PC-9 (cell line): ENCODE measurements around the gene RAP2B.

Source experiments
- EZH2 ChIP-seq: fragments of 200-600 bp; sonication (generic); IDR thresholded peaks from 2 replicates; pipeline ENCODE4 v1.8.0; 2017; ENCODE audit warnings: antibody characterized with exemption, low read depth
- TF ChIP-seq, protein P1 (sequence below): fragments of 200-600 bp; sonication (generic); conservative IDR thresholded peaks from 2 replicates; pipeline ENCODE4 v1.6.1; 2017; ENCODE audit warnings: mixed run types, antibody characterized with exemption, mild to moderate bottlenecking, moderate library complexity

DNA sequence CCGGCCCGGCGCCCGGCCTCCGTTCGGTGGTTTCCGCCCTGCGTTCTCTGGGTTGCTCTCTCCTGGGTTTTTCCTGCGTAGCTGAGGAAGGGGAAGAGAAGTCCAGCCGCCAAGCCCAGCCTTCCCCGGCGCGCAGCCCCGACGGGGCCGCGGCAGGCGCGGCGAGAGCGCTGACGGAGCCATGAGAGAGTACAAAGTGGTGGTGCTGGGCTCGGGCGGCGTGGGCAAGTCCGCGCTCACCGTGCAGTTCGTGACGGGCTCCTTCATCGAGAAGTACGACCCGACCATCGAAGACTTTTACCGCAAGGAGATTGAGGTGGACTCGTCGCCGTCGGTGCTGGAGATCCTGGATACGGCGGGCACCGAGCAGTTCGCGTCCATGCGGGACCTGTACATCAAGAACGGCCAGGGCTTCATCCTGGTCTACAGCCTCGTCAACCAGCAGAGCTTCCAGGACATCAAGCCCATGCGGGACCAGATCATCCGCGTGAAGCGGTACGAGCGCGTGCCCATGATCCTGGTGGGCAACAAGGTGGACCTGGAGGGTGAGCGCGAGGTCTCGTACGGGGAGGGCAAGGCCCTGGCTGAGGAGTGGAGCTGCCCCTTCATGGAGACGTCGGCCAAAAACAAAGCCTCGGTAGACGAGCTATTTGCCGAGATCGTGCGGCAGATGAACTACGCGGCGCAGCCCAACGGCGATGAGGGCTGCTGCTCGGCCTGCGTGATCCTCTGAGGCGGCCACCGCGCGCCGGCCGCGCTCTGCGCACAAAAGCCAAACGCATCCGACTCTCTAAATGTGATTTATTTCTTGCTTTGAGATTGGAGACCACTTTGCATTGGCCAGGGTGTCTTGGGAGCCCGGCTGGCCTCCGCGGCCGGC is 727 bp downstream of the RAP2B start:
- TF ChIP-seq, protein P1, sequence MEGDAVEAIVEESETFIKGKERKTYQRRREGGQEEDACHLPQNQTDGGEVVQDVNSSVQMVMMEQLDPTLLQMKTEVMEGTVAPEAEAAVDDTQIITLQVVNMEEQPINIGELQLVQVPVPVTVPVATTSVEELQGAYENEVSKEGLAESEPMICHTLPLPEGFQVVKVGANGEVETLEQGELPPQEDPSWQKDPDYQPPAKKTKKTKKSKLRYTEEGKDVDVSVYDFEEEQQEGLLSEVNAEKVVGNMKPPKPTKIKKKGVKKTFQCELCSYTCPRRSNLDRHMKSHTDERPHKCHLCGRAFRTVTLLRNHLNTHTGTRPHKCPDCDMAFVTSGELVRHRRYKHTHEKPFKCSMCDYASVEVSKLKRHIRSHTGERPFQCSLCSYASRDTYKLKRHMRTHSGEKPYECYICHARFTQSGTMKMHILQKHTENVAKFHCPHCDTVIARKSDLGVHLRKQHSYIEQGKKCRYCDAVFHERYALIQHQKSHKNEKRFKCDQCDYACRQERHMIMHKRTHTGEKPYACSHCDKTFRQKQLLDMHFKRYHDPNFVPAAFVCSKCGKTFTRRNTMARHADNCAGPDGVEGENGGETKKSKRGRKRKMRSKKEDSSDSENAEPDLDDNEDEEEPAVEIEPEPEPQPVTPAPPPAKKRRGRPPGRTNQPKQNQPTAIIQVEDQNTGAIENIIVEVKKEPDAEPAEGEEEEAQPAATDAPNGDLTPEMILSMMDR: no peak
- no peak for TF ChIP-seq EZH2
